Upper lobe of right lung (tissue), 1 donor: ENCODE results near the gene L2HGDH. TPM values are rescaled to one million over a fixed set of nuclear protein-coding genes. Genes with fewer than 3 reads are reported as not detected.

ENCODE experiments used
- ATAC-seq: fragments of 200-7000 bp; cut with Tn5 transposase; one replicate; pipeline ENCODE4 v1.9.1; 2020; ENCODE audit warnings: mild to moderate bottlenecking, moderate library complexity
- DNase-seq: peaks from one replicate; pipeline ENCODE4 v3.0.0-alpha.2; 2020
- H3K27ac ChIP-seq: fragments of 200-600 bp; one replicate; pipeline ENCODE4 v1.8.0; 2022
- H3K27me3 ChIP-seq: fragments of 200-600 bp; one replicate; pipeline ENCODE4 v1.8.0; 2022; ENCODE audit warnings: mild to moderate bottlenecking
- H3K36me3 ChIP-seq: fragments of 200-600 bp; one replicate; pipeline ENCODE4 v1.8.0; 2022
- H3K4me1 ChIP-seq: fragments of 200-600 bp; one replicate; pipeline ENCODE4 v1.8.0; 2022
- H3K4me3 ChIP-seq: fragments of 200-600 bp; one replicate; pipeline ENCODE4 v1.8.0; 2022; ENCODE audit warnings: mild to moderate bottlenecking
- H3K9me3 ChIP-seq: fragments of 200-600 bp; one replicate; pipeline ENCODE4 v1.8.0; 2022
- intact Hi-C: fragments of 100-400 bp; cut with DNase I; formaldehyde crosslinking; loops from one replicate; pipeline ENCODE4 v1.11.0; 2022
- total RNA-seq: library from RNA; stranded (reverse); fragmentation: NEBNext Ultra II Directional; extraction: Animal tissue kit (Norgen Biotek cat#: 25700); gene quantifications from one replicate; pipeline ENCODE4 v1.2.1, GENCODE V29; 2021
- TF ChIP-seq, protein P1 (sequence below): fragments of 200-600 bp; IDR thresholded peaks from one replicate; pipeline ENCODE4 v1.8.0; 2022; ENCODE audit warnings: antibody characterized with exemption
- donor health status: DM: no; HTN: yes; CAD: no; lungs with severe emphysema.

The L2HGDH gene
- total RNA-seq, 1 donor from 2014 or later = 4.5 TPM

DNA sequence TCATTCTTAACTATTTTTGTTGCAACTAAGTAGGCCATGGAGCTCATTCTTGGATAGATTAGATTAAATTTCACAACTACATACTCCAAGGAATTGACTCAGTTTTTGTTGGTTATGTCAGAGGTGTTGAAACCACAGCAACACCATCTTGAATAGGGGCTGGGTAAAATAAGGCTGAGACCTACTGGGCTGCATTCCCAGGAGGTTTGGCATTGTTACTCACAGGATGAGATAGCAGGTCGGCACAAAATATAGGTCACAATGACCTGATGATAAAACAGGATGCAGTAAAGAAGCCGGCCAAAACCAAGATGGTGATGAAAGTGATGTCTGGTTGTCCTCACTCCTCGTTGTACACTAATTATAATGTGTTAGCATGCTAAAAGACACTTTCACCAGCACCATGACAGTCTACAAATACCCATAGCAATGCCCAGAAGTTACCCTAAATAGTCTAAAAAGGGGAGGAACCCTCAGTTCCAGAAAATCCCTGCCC, 21.0 kb upstream of the L2HGDH start:
- H3K27me3 ChIP-seq = no peaks in the 10 kb centered on the region
- DNase-seq (no peak), ATAC-seq (no peak)
- H3K36me3 ChIP-seq = peaks cover 20% of the 10 kb centered on the region
- H3K9me3 ChIP-seq = no peaks in the 10 kb centered on the region
- peaks cover 18% of the 10 kb centered on the region for H3K4me1 ChIP-seq
- intact Hi-C loops = loop anchor here (10.0 kb wide), 1 partner anchor 62 kb away; the partner anchor contains the start of gene CDKL1
- H3K27ac ChIP-seq = no peak overlapping the region
- H3K4me3 ChIP-seq = no peak overlapping the region
- TF ChIP-seq, protein P1, sequence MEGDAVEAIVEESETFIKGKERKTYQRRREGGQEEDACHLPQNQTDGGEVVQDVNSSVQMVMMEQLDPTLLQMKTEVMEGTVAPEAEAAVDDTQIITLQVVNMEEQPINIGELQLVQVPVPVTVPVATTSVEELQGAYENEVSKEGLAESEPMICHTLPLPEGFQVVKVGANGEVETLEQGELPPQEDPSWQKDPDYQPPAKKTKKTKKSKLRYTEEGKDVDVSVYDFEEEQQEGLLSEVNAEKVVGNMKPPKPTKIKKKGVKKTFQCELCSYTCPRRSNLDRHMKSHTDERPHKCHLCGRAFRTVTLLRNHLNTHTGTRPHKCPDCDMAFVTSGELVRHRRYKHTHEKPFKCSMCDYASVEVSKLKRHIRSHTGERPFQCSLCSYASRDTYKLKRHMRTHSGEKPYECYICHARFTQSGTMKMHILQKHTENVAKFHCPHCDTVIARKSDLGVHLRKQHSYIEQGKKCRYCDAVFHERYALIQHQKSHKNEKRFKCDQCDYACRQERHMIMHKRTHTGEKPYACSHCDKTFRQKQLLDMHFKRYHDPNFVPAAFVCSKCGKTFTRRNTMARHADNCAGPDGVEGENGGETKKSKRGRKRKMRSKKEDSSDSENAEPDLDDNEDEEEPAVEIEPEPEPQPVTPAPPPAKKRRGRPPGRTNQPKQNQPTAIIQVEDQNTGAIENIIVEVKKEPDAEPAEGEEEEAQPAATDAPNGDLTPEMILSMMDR = no peak

DNA sequence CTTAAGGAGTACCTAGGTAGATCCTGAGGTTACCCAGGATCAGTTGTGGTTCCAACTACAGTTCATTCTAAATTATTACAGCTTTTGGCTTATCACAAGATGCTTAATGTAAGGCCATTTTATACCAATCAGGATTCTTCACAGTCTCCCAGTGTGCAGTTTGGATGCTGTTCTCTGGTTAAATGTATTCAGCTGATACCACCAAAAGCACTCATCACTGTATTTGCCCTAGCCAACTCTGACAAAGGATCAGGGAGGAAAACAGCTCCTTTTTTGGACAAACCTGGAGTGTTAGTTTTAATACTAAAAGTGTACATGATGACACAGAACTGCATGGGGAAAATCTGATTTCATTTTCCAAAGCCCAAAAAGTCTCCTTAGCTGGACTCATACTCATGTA, 19.6 kb upstream of the L2HGDH start:
- DNase-seq (no peak), ATAC-seq (no peak)
- Histone ChIP-seq H3K27me3 (no peaks in the 10 kb centered on the region), H3K27ac (no peak overlapping the region), H3K4me3 (no peak overlapping the region), H3K4me1 (peaks cover 16% of the 10 kb centered on the region), H3K36me3 (peaks cover 33% of the 10 kb centered on the region), H3K9me3 (no peaks in the 10 kb centered on the region)
- intact Hi-C loops = loop anchor here (10.0 kb wide), 1 partner anchor 63 kb away; the partner anchor contains the start of gene CDKL1
- TF ChIP-seq, protein P1 = no peak

DNA sequence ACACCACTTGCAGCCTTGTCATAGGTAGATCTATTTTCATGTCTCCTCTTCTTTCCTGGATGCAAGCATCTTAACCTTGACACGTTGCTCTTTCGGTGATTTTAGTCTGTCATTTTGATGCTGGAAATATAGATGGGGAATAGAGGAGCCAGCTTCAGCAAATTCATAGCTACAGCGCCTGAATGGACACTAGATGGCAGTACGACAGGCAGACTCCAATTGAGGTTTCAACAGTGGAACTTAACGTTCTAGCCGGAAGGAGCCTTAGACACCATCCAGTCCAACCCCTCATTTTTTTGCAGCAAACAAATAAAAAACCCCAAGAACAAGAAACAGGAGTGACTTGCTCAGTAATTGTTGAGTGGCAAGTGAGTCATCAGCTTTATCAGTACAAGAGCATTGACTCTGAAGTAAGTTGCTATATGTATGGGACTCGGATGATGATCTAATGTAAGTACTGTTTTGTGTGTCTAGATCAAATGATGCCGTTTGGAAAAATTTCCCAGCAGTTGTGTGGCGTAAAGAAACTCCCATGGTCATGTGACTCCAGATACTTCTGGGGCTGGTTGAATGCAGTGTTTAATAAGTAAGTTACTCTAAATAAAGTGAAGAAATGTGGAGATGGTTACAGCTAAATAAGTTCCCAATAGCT, 9.1 kb upstream of the L2HGDH start:
- DNase-seq (no peak), ATAC-seq (peak; percentile 100)
- H3K27me3 ChIP-seq = no peaks in the 10 kb centered on the region
- TF ChIP-seq, protein P1 = peak; percentile 88
- no peak overlapping the region for H3K4me3 ChIP-seq
- peaks cover 14% of the 10 kb centered on the region for H3K4me1 ChIP-seq
- H3K27ac ChIP-seq = peak overlapping the region; percentile 31
- intact Hi-C loops = loop anchor here (10.0 kb wide), 1 partner anchor 214 kb away; the partner anchor contains the start of gene MAP4K5
- H3K9me3 ChIP-seq = no peaks in the 10 kb centered on the region
- peaks cover 22% of the 10 kb centered on the region for H3K36me3 ChIP-seq

DNA sequence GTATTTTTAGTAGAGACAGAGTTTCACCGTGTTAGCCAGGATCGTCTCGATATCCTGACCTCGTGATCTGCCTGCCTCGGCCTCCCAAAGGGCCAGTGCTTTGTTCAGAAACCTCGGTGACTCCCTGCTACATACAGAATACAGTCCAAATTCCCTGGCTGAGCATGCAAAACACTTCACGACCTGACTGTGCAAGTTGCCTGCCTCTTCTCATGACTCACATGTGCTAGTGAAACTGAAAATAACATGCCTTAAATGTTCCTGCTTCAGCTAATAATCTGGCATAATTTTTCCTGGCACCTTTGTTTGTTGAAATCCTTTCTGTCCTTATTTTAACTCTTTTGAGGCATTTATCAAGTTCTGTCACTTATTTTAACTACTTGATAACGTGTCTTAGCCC, 8.3 kb upstream of the L2HGDH start:
- H3K4me3 ChIP-seq = no peak overlapping the region
- intact Hi-C loops = loop anchor here (10.0 kb wide), 1 partner anchor 215 kb away; the partner anchor contains the start of gene MAP4K5
- peaks cover 14% of the 10 kb centered on the region for H3K4me1 ChIP-seq
- TF ChIP-seq, protein P1 = no peak
- ATAC-seq (no peak), DNase-seq (no peak)
- H3K9me3 ChIP-seq = no peaks in the 10 kb centered on the region
- peaks cover 15% of the 10 kb centered on the region for H3K36me3 ChIP-seq
- peak overlapping the region; percentile 31 for H3K27ac ChIP-seq
- H3K27me3 ChIP-seq = no peaks in the 10 kb centered on the region

DNA sequence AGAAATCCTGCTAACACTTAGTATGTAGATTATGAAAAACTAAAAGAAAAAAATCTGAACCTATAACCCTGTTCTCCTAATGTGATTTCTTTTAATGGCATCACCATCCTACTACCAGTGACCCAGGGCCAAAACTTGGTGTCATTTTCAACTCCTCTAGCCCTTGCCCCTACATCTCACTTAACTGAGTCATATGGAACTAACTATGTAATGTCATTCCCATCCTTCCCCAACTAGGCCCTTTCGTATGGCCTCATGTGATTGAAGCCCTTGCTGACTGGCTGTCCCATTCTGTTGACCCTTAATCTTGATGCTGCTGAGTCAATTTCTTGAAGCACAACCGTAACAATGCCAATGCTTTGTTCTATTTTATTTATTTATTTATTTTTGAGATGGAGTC, 7.7 kb upstream of the L2HGDH start:
- DNase-seq = no peak
- Histone ChIP-seq H3K36me3 (peaks cover 9% of the 10 kb centered on the region), H3K4me1 (peaks cover 14% of the 10 kb centered on the region), H3K27me3 (no peaks in the 10 kb centered on the region), H3K4me3 (no peak overlapping the region), H3K9me3 (no peaks in the 10 kb centered on the region), H3K27ac (no peak overlapping the region)
- no peak for ATAC-seq
- TF ChIP-seq, protein P1 = no peak
- intact Hi-C loops = loop anchor here (10.0 kb wide), 1 partner anchor 215 kb away; the partner anchor contains the start of gene MAP4K5
